ENCODE results near the gene GNAT3. TPM values are rescaled to one million over a fixed set of nuclear protein-coding genes. Genes with fewer than 3 reads are reported as not detected.

The GNAT3 gene
- total RNA-seq, 2 donors from 2014 or later = not detected

DNA sequence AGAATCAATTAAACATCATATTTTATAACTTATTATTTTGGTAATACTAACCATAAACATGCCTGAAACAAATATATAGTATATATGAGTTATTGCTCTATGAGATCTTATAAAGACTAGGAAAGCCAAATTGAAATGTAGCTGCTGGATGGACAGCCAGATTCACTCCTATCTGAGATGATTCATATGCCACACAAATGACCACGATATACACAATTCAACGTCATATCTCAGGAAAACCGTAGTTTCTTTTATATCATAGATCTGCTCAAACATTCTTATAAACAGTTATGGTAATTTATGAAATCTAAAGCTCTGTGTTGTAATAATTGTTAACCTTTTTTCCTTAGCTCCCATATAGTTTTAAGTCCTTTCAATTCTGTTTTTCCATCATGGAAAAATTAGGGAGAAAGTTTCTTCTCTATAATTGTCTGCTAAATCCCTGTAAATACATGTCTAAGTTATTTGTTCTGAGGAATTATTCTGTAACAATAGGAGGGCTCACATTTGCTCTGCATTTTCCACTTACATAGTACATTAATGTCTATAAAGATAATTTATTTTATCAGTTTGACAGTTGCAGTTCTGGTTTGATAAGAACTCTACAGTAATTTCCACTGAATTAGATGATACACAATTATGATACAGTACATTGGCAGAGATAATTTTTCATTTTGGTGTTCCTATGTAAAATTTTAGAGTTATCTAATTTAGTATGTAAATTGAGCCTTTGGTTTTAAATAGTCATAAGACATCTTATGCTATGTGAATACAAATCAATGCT lies 42.7 kb downstream of the GNAT3 start:
- no peaks in the 10 kb centered on the region for H3K4me1 Mint-ChIP-seq
- DNase-seq = no peak
- no peak overlapping the region for H3K27ac Mint-ChIP-seq
- H3K4me3 Mint-ChIP-seq = no peak overlapping the region
- H3K27me3 Mint-ChIP-seq = no peaks in the 10 kb centered on the region
- no peaks in the 10 kb centered on the region for H3K36me3 Mint-ChIP-seq (ENCODE audit: low read depth)
- H3K9me3 ChIP-seq (ENCODE audit: control insufficient read depth, low read length, poor library complexity, severe bottlenecking) = no peaks in the 10 kb centered on the region
- ATAC-seq = no peak

DNA sequence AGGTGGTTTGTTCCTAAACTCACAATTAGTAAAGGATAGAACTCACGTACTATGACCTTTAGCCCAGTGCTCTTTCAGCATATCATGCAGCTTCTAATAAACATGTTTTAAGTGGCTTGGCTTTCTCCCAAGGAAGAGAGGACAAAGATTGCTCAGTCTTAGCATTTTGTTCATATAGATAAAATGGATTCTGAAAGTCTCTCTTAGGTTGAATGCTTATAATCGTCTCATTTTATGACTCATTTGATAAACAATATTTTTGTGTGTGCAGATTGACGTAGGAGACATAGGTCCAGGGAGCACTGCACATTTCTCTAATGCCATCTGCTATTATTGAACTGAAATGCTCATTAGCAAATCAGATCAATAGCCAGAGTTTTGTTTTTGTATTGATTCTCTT lies 44.8 kb downstream of the GNAT3 start:
- Mint-ChIP-seq H3K4me3 (no peak overlapping the region), H3K27me3 (no peaks in the 10 kb centered on the region), H3K27ac (no peak overlapping the region), H3K4me1 (no peaks in the 10 kb centered on the region), H3K36me3 (ENCODE audit: low read depth) (no peaks in the 10 kb centered on the region)
- ATAC-seq = no peak
- DNase-seq = no peak
- no peaks in the 10 kb centered on the region for H3K9me3 ChIP-seq (ENCODE audit: control insufficient read depth, low read length, poor library complexity, severe bottlenecking)

DNA sequence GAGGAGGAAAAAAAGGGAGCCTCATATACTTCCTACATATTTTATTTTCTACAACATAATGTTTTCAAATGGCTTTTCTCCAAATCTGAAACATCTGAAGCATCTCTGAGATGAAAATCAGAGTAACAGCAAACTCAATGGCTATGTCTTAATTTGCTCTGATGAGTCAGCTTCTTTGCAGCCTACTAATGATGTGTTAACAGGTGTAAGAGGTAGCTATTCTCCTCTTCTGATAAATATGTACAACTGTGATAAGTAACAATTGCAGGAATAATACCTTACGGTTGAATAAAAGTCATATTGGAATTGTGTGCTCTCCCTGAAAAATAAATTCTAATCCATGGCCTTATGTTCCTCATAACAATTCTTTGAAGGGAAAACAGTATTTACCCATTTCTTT lies 45.2 kb downstream of the GNAT3 start:
- Mint-ChIP-seq H3K4me3 (no peak overlapping the region), H3K27me3 (no peaks in the 10 kb centered on the region), H3K4me1 (no peaks in the 10 kb centered on the region), H3K27ac (no peak overlapping the region), H3K36me3 (ENCODE audit: low read depth) (no peaks in the 10 kb centered on the region)
- H3K9me3 ChIP-seq (ENCODE audit: control insufficient read depth, low read length, poor library complexity, severe bottlenecking) = no peaks in the 10 kb centered on the region
- ATAC-seq = no peak
- DNase-seq = no peak

DNA sequence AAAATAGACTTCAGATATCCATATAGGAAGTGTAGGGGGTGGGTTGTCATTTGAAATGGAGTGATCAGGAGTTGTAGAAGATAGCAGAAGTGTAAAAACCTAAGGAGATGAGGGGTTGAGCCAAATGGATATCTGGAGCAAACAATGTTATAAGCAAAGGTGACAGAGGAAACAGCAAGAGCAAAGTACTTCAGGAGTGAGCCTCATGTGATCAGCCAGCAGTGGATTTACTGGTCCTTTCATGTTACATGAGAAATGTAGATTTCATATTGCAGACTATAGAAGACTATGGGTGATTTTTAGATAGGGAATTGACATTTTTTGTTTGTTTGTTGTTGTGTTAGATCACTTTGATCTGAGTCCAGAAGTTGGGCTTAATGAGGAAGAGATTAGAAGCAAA lies 47.7 kb downstream of the GNAT3 start:
- Mint-ChIP-seq H3K4me1 (no peaks in the 10 kb centered on the region), H3K4me3 (no peak overlapping the region), H3K27ac (no peak overlapping the region), H3K36me3 (ENCODE audit: low read depth) (no peaks in the 10 kb centered on the region), H3K27me3 (no peaks in the 10 kb centered on the region)
- ATAC-seq (no peak), DNase-seq (no peak)
- no peaks in the 10 kb centered on the region for H3K9me3 ChIP-seq (ENCODE audit: control insufficient read depth, low read length, poor library complexity, severe bottlenecking)

DNA sequence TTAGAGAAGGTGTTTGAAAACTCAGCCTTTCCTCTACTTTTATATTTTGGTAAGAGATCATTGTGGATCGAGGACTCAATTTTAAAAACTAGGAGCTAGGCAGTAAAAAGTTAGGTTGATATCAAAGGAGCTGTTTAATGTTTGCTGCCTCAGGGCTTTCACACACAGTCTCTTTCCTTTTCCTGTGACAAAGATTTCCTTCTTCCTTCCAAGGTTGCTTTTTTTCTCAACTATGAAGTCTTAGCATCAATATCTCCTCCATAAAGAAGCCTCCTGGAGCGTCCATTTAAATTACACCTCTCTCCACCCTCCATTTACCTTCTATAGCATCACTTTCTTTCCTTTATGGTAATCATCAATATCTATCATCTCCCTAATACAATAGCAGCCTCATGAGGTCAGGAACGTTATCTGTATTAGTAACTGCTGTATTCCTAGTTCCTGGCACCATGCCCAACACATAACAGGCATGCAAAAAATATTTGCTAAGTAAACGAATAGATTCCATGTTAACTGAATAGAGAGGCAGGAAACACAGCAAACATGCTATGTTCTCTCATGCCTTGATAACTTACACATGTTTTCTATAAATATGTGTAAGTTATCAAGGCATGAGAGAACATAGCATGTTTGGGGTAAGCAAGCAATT lies 48.5 kb downstream of the GNAT3 start:
- Mint-ChIP-seq H3K27me3 (no peaks in the 10 kb centered on the region), H3K27ac (no peak overlapping the region), H3K4me1 (no peaks in the 10 kb centered on the region), H3K36me3 (ENCODE audit: low read depth) (no peaks in the 10 kb centered on the region), H3K4me3 (no peak overlapping the region)
- no peaks in the 10 kb centered on the region for H3K9me3 ChIP-seq (ENCODE audit: control insufficient read depth, low read length, poor library complexity, severe bottlenecking)
- no peak for ATAC-seq
- DNase-seq = no peak

DNA sequence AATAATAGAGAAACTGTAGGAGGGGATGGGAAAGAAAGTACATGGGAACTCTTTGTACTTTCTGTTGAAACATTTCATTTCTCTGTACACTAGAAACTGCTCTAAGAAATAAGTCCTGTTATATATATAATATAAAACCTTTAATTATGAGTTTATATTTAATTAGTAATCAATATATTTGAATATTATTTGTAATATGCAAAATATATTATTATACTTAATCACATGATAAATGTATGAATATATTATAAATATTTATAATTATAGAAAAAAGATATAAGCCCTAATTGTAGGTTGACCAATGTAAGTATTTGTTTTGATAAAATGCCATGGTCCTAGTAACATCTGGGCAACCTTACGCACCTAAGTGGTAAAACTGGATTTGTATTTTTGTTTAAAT lies 51.0 kb downstream of the GNAT3 start:
- no peaks in the 10 kb centered on the region for H3K36me3 Mint-ChIP-seq (ENCODE audit: low read depth)
- H3K27ac Mint-ChIP-seq = no peak overlapping the region
- H3K4me1 Mint-ChIP-seq = no peaks in the 10 kb centered on the region
- ATAC-seq (no peak), DNase-seq (no peak)
- H3K27me3 Mint-ChIP-seq = no peaks in the 10 kb centered on the region
- no peak overlapping the region for H3K4me3 Mint-ChIP-seq
- no peaks in the 10 kb centered on the region for H3K9me3 ChIP-seq (ENCODE audit: control insufficient read depth, low read length, poor library complexity, severe bottlenecking)

DNA sequence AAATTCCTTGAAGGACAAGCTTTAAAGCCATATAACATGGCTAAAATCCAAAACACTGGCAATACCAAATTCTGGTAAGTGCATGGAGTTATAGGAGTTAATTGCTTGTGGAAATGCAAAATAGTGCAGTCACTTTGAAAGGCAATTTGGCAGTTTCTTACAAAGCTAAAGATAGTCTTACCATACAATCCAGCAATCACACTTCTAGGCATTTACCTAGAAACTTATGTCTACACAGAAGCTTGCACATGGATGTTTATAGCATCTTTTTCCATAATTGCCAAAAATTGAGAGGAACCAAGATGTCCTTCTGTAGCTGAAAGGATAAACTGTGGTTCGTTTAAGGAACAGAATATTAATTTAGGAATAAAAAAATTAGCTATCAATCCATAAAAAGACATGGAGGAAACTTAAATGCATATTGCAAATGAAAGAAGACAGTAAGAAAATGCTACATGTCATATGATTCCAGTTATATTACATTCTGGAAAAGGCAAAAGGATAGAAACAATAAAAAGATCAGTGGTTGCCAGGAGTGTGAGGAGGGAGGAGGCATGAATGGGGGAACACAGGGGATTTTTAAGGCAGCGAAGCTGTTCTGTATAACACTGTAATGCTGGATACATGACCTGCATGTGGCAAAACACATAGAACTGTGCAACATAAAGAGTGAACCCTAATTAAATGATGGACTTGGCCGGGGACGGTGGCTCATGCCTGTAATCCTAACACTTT lies 51.9 kb downstream of the GNAT3 start:
- no peaks in the 10 kb centered on the region for H3K9me3 ChIP-seq (ENCODE audit: control insufficient read depth, low read length, poor library complexity, severe bottlenecking)
- ATAC-seq (no peak), DNase-seq (no peak)
- Mint-ChIP-seq H3K27me3 (no peaks in the 10 kb centered on the region), H3K4me3 (no peak overlapping the region), H3K36me3 (ENCODE audit: low read depth) (no peaks in the 10 kb centered on the region), H3K4me1 (no peaks in the 10 kb centered on the region), H3K27ac (no peak overlapping the region)

DNA sequence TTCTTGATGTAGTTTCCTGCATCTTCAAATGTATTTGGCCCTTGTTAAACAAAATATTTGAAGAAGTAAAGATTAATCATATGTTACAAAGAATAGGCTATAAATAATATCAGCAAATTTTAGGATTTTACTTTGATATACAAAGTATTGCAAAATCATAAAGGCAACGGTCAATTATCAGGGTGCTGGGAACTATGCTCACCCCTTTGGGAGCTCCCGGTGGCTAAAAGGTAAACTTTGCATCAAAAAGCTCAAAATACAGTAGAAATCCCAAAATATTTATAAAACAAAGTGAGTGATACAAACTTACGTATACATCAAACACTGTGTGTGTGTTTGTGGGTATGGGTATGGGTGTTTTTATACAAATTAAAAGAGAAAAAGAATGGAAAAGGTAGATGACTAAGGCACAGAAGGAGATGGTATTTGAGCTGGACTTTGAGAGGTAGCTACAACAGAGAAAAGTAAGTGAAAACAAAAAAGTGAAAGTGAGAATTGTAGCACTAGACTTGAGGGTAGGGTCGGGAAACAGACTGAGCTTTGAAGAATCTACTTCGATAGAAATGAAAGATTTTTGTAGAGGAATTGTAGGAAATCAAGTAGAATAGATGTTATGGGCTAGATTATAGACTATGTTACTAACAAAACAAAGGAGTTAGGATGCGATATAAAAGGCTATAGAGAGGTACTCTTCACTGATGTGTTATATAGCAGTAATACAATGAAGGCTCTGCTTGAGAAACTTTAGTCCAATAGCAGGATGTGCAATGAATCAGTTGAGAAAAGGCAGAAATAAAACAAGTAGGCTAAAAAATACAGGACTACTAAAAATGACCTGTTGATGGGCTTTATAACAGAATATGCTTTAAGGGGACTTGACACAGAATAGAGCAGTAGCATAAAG lies 52.8 kb downstream of the GNAT3 start:
- H3K9me3 ChIP-seq (ENCODE audit: control insufficient read depth, low read length, poor library complexity, severe bottlenecking) = no peaks in the 10 kb centered on the region
- no peak for ATAC-seq
- DNase-seq = no peak
- Mint-ChIP-seq H3K27ac (no peak overlapping the region), H3K4me3 (no peak overlapping the region), H3K36me3 (ENCODE audit: low read depth) (no peaks in the 10 kb centered on the region), H3K4me1 (no peaks in the 10 kb centered on the region), H3K27me3 (no peaks in the 10 kb centered on the region)

DNA sequence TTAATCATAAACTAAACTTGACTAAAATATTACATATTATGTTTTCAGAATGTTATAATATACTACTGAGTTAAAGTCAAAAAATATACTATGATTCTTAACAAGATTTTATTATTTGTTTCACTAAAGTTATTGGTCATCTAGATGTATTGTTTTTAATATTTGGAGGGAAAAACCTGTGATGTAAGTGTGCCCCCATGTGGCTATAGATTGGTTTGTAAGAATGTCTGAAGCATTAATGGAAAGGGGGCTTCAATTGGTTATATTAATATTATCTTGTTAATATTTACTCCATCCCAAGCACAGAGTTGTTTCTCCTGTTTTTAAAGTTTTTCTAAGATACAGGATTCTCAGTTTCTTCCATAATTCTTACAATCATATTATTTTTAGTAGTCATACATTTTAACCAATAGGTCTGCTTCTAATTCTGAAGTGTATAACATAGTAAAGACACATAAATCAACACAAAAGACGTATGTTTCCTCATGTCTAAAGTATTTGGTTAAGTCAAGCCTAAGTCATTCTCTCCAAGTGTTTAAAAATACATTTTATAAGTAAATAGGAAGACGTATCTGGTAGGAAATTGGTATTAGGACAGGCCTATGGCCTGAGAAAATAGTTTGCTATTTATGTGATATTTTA lies 58.0 kb downstream of the GNAT3 start:
- no peak for DNase-seq
- no peaks in the 10 kb centered on the region for H3K9me3 ChIP-seq (ENCODE audit: control insufficient read depth, low read length, poor library complexity, severe bottlenecking)
- no peaks in the 10 kb centered on the region for H3K4me1 Mint-ChIP-seq
- H3K36me3 Mint-ChIP-seq (ENCODE audit: low read depth) = no peaks in the 10 kb centered on the region
- H3K27ac Mint-ChIP-seq = no peak overlapping the region
- no peak overlapping the region for H3K4me3 Mint-ChIP-seq
- ATAC-seq = no peak
- no peaks in the 10 kb centered on the region for H3K27me3 Mint-ChIP-seq

DNA sequence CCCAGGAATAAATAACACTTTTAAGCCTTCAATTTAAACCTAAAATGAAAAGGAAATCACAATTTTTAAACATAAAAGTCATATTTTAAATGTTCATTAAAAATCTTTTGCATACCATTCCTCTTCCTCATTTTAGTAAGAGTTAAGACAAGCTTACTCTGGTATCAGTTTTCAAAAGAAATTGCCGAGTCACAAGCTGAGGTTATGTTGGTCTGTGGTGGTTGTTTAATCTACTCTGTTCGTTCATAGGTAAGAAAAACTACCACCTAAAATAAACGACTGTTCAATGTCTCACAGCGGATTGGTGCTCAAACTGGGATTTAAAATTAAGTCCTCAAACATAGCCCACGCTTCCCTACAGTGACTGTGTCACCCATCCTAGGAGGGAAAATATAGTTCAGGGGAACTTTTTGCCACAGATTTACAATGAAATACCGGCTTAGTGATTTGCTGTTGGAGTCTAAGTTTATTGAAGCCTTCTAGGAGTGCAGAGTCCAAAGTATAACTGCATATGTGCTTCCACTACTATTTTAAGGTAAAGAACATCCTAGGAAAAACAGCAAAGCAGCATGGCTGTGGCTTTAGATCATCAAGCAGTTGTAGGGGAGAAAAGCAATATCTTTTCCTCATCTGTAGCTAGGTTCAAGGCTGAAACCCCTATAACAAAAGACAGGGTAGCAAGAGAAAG lies 61.1 kb downstream of the GNAT3 start:
- no peak overlapping the region for H3K4me3 Mint-ChIP-seq
- no peaks in the 10 kb centered on the region for H3K36me3 Mint-ChIP-seq (ENCODE audit: low read depth)
- no peak overlapping the region for H3K27ac Mint-ChIP-seq
- H3K4me1 Mint-ChIP-seq = no peaks in the 10 kb centered on the region
- H3K27me3 Mint-ChIP-seq = no peaks in the 10 kb centered on the region
- DNase-seq = no peak
- ATAC-seq = no peak
- H3K9me3 ChIP-seq (ENCODE audit: control insufficient read depth, low read length, poor library complexity, severe bottlenecking) = no peaks in the 10 kb centered on the region

DNA sequence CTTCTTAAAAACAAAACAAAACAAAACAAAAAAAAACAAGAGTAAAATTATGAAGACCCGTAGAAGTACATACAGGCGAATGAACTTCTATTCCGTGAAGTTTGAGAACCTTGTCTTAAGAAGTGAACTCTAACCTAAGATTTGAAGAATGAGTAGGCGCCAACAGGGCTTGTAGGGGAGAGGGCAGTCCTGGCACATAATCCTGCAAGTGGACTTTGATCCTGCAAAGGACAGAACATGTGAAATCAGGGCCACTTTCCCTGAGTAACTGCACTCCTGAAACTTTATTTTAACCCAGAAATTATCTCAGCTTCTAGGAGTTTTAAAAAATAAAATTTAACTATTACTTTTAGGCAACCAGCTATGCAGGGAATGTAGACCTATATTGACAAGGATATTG lies 62.0 kb downstream of the GNAT3 start:
- H3K9me3 ChIP-seq (ENCODE audit: control insufficient read depth, low read length, poor library complexity, severe bottlenecking) = no peaks in the 10 kb centered on the region
- Mint-ChIP-seq H3K27me3 (no peaks in the 10 kb centered on the region), H3K4me3 (no peak overlapping the region), H3K4me1 (no peaks in the 10 kb centered on the region), H3K36me3 (ENCODE audit: low read depth) (no peaks in the 10 kb centered on the region), H3K27ac (no peak overlapping the region)
- ATAC-seq (no peak), DNase-seq (no peak)

DNA sequence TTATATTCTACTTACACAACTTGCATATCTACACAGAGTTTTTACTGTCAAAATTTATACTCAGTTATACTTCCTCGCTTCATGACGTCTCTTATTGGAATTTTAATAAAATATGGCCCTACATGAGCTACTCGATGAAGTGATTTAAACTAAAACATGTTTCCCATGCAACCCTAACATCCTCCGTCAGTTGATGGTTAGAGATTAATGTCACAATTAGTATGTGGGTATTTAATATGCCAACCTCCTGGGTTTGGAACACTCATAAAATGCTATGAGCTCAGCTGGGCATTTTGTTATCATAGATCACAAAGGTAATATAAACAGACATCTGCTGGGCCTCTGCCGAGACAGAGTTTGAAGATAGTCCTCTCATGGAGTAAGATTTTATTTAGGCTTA lies 66.5 kb downstream of the GNAT3 start:
- DNase-seq (no peak), ATAC-seq (no peak)
- Mint-ChIP-seq H3K27me3 (no peaks in the 10 kb centered on the region), H3K36me3 (ENCODE audit: low read depth) (no peaks in the 10 kb centered on the region), H3K4me3 (no peak overlapping the region), H3K4me1 (no peaks in the 10 kb centered on the region), H3K27ac (no peak overlapping the region)
- peaks cover 2% of the 10 kb centered on the region for H3K9me3 ChIP-seq (ENCODE audit: control insufficient read depth, low read length, poor library complexity, severe bottlenecking)
